Brain pericyte (primary cell): ENCODE measurements around the gene SPTB.
"Not testable (repeated sequence)": the region's sequence is repeated elsewhere in the genome, so short reads cannot be mapped to it uniquely, and the experiment has no call there.

Experiments used
- DNase-seq: peaks from one replicate; pipeline ENCODE4 v3.0.0-alpha.2; 2012; ENCODE audit warnings: low read depth, low spot score

Gene SPTB

GRCh38 chr14:64879635-64880220 is at the start of gene SPTB:
TSS of gene SPTB (minus strand) at chr14:64879907. CDS start at chr14:64823094, 56,813 bp downstream.
- DNase-seq, result no peak

GRCh38 chr14:64929014-64929359 is 49.3 kb upstream of the SPTB start:
- DNase-seq, result no peak

GRCh38 chr14:64928239-64929013 is 48.7 kb upstream of the SPTB start:
- DNase-seq, result no peak

GRCh38 chr14:64927031-64927430 is 47.3 kb upstream of the SPTB start:
- DNase-seq, result no peak

GRCh38 chr14:64926398-64926995 is 46.8 kb upstream of the SPTB start:
- DNase-seq, result no peak

GRCh38 chr14:64923015-64923414 is 43.3 kb upstream of the SPTB start:
- no peak for DNase-seq

GRCh38 chr14:64920465-64920864 is 40.8 kb upstream of the SPTB start:
- no peak for DNase-seq

- DNase-seq, result no peak
These were observed 39.9 kb upstream of the SPTB start for GRCh38 chr14:64919618-64920017.

GRCh38 chr14:64919215-64919614 is 39.5 kb upstream of the SPTB start:
- no peak for DNase-seq

- no peak for DNase-seq
These were observed 38.5 kb upstream of the SPTB start for GRCh38 chr14:64918216-64918615.

- no peak for DNase-seq
These were observed 36.1 kb upstream of the SPTB start for GRCh38 chr14:64915797-64916196.

GRCh38 chr14:64915029-64915424 is 35.3 kb upstream of the SPTB start:
- no peak for DNase-seq

- peak; percentile 91 for DNase-seq
These were observed 34.7 kb upstream of the SPTB start, which contains the start of gene CHURC1 for GRCh38 chr14:64914237-64915028. TSS of gene CHURC1 (plus strand) at chr14:64914455. CDS start at chr14:64914496, 41 bp downstream.

GRCh38 chr14:64913477-64913876 is 33.8 kb upstream of the SPTB start:
- not testable (repeated sequence) for DNase-seq

- DNase-seq, result no peak
These were observed 32.6 kb upstream of the SPTB start for GRCh38 chr14:64912261-64912660.

GRCh38 chr14:64910847-64911495 is 31.3 kb upstream of the SPTB start:
- DNase-seq, result no peak

GRCh38 chr14:64906022-64906421 is 26.3 kb upstream of the SPTB start:
- DNase-seq, result no peak

GRCh38 chr14:64899958-64900357 is 20.3 kb upstream of the SPTB start:
- DNase-seq, result no peak

GRCh38 chr14:64891839-64892375 is 12.2 kb upstream of the SPTB start:
- peak; percentile 16 for DNase-seq

GRCh38 chr14:64891173-64891838 is 11.6 kb upstream of the SPTB start:
- DNase-seq, result no peak

GRCh38 chr14:64889352-64889751 is 9.6 kb upstream of the SPTB start:
- DNase-seq, result no peak
